K562 (cell line): ENCODE measurements around the gene PRSS50. TPM values are rescaled to one million over a fixed set of nuclear protein-coding genes. Genes with fewer than 3 reads are reported as not detected.
"Not testable (repeated sequence)": the region's sequence is repeated elsewhere in the genome, so short reads cannot be mapped to it uniquely, and the experiment has no call there.

Experiments
- ATAC-seq: fragments of 200-7000 bp; cut with Tn5 transposase; 3 replicates; pipeline ENCODE4 v1.9.1; 2020; ENCODE audit warnings: moderate library complexity
- BruUV-seq: library from RNA; stranded (reverse); fragments of 400-500 nt; replicated peaks from 2 replicates; lab custom pipeline; 2021; lab: Mats Ljungman, UMichigan
- CTCF ChIA-PET: fragments of 300-600 bp; formaldehyde crosslinking; extraction: SDS; loops from one replicate; lab custom pipeline; 2021; ENCODE audit warnings: low intra/inter-chr PET ratio; lab: Yijun Ruan, JAX
- POLR2A ChIA-PET: fragments of 300-600, 350-650 bp; sonication (Branson Sonifier 250); formaldehyde crosslinking; extraction: SDS; loops from one replicate; lab custom pipeline; 2021; ENCODE audit warnings: antibody characterized with exemption, inconsistent platforms; lab: Yijun Ruan, JAX
- DNase-seq, 4 experiments: peaks; one replicate each; pipeline versions ENCODE4 v3.0.0 to v3.0.0-alpha.2; 2011 to 2018; ENCODE audit warnings: low spot score in 3 of 4, mixed read lengths in 3 of 4; ENCODE audit errors: extremely low read depth in 1 of 4
- FAIRE-seq: peaks from 2 replicates; lab custom pipeline; 2011; peaks lifted over from hg19 to GRCh38; lab: Jason Lieb, UNC
- H2AFZ ChIP-seq: 2 replicates; pipeline ENCODE4 v1.6.0; 2011; ENCODE audit warnings: low read depth, low read length, control low read depth, inconsistent platforms
- H3K27ac ChIP-seq: fragments of 200-600 bp; 3 replicates; pipeline ENCODE4 v1.8.0; 2011; ENCODE audit warnings: low read depth, mild to moderate bottlenecking, control low read depth, inconsistent platforms, low read length, moderate library complexity, mixed read lengths; ENCODE audit errors: extremely low read depth
- H3K27me3 ChIP-seq, 2 experiments: fragments of 300-600 bp in 1 of 2; 2 replicates in 1 of 2; 3 replicates in 1 of 2; pipeline versions ENCODE4 v1.6.0 to v1.8.0; 2011; ENCODE audit warnings: inconsistent platforms in 2 of 2, low read length in 2 of 2, mild to moderate bottlenecking in 1 of 2, mixed read lengths in 1 of 2, moderate library complexity in 1 of 2; ENCODE audit not compliant: control insufficient read depth in 2 of 2, insufficient read depth in 2 of 2
- H3K36me3 ChIP-seq: fragments of 300-600 bp; 3 replicates; pipeline ENCODE4 v1.8.0; 2011; ENCODE audit warnings: mild to moderate bottlenecking, low read length, inconsistent platforms; ENCODE audit not compliant: control insufficient read depth, insufficient read depth
- H3K4me1 ChIP-seq, 2 experiments: fragments of 200-600 bp in 1 of 2; replicated peaks in 1 of 2; 2 replicates in 1 of 2; 3 replicates in 1 of 2; pipeline versions ENCODE4 v1.5.1 to v1.8.0; 2011; ENCODE audit warnings: inconsistent platforms in 2 of 2, low read length in 2 of 2, mild to moderate bottlenecking in 1 of 2, mixed read lengths in 1 of 2, moderate library complexity in 1 of 2; ENCODE audit not compliant: control insufficient read depth in 2 of 2, insufficient read depth in 2 of 2
- H3K4me2 ChIP-seq: 2 replicates; pipeline ENCODE4 v1.6.1; 2011; ENCODE audit warnings: low read length, control low read depth, inconsistent platforms, mixed read lengths; ENCODE audit not compliant: insufficient read depth
- H3K4me3 ChIP-seq: fragments of 200-600 bp; sonication (generic), shearing (Covaris generic); 2 replicates; pipeline ENCODE4 v1.5.1; 2016; ENCODE audit warnings: control low read depth, inconsistent platforms
- H3K79me2 ChIP-seq: fragments of 200-600 bp; 3 replicates; pipeline ENCODE4 v1.8.0; 2011; ENCODE audit warnings: low read length, inconsistent platforms; ENCODE audit not compliant: control insufficient read depth, insufficient read depth
- H3K9ac ChIP-seq, 2 experiments: 2 replicates each; pipeline versions ENCODE4 v1.6.0 to v1.6.1; 2011; ENCODE audit warnings: low read depth in 2 of 2, low read length in 2 of 2, control low read depth in 1 of 2, inconsistent platforms in 1 of 2, mild to moderate bottlenecking in 1 of 2, mixed read lengths in 1 of 2; ENCODE audit not compliant: insufficient read depth in 1 of 2
- H3K9me1 ChIP-seq: one replicate; pipeline ENCODE4 v1.6.0; 2011; ENCODE audit warnings: inconsistent platforms, mild to moderate bottlenecking, low read length, moderate library complexity; ENCODE audit not compliant: control insufficient read depth, insufficient read depth
- H3K9me3 ChIP-seq: replicated peaks from 2 replicates; pipeline ENCODE4 v1.5.1; 2011; ENCODE audit warnings: low read depth, low read length, inconsistent platforms; ENCODE audit not compliant: control insufficient read depth, insufficient read depth
- H4K20me1 ChIP-seq: replicated peaks from 2 replicates; pipeline ENCODE4 v1.6.1; 2011; ENCODE audit warnings: low read length, inconsistent platforms, mixed read lengths; ENCODE audit not compliant: control insufficient read depth, insufficient read depth
- BCOR ChIP-seq: fragments of 450-650 bp; IDR thresholded peaks from 2 replicates; pipeline ENCODE4 v1.6.1; 2016
- HNRNPUL1 ChIP-seq: fragments of 200-400 bp; formaldehyde crosslinking; IDR thresholded peaks from 2 replicates; pipeline ENCODE4 v1.6.1; 2017; ENCODE audit warnings: low read length
- SAP30 ChIP-seq: fragments of 200-600 bp; sonication (generic); IDR thresholded peaks from 2 replicates; pipeline ENCODE4 v1.6.1; 2012; ENCODE audit warnings: borderline replicate concordance, low read depth, mild to moderate bottlenecking, moderate library complexity, low read length, control low read depth, inconsistent platforms; ENCODE audit not compliant: insufficient read depth, poor library complexity, severe bottlenecking
- ZNF146 ChIP-seq: IDR thresholded peaks from one replicate; pipeline ENCODE4 v1.6.1; 2018; ENCODE audit warnings: missing compliant biosample characterization; ENCODE audit not compliant: unreplicated experiment
- ZNF408 ChIP-seq: fragments of 250-450 bp; sonication (Bioruptor Pico); IDR thresholded peaks from 2 replicates; pipeline ENCODE4 v1.4.0; 2020; ENCODE audit warnings: low read depth, mild to moderate bottlenecking, moderate library complexity
- ZNF57 ChIP-seq: fragments of 450-650 bp; formaldehyde crosslinking; IDR thresholded peaks from 2 replicates; pipeline ENCODE4 v1.4.0; 2020; ENCODE audit warnings: mild to moderate bottlenecking, moderate library complexity
- WGBS: fragments of 100-300 bp; shearing (Covaris generic); methylation state at CpG from one replicate; pipeline ENCODE4 v1.1.6; 2016; ENCODE audit warnings: low coverage, mixed read lengths; ENCODE audit not compliant: insufficient coverage; ENCODE audit errors: missing lambda C conversion rate; 5-methylcytosine and 5-hydroxymethylcytosine counted together
- in situ Hi-C: fragments of 300-500 bp; cut with MboI; formaldehyde crosslinking; loops from 4 replicates; pipeline ENCODE4 v1.15.0; 2018; ENCODE audit warnings: inconsistent platforms, mixed read lengths
- intact Hi-C: fragments of 100-400 bp; cut with micrococcal nuclease; formaldehyde crosslinking; loops from 2 replicates; pipeline ENCODE4 v1.14.2; 2022
- polyA plus RNA-seq, 8 experiments: library from polyadenylated mRNA; depleted of rRNA in 4 of 8; stranded (reverse) in 5 of 8; unstranded in 3 of 8; fragments of >200 nt; fragmentation: Nextera tagmentation in 2 of 8; fragmentation: Illumina TruSeq in 1 of 8; extraction: Ambion mirVana in 2 of 8; extraction: Trizol in 1 of 8; gene quantifications; 2 replicates each; pipeline versions ENCODE4 v1.2.1 to v1.2.3, GENCODE V29; 2011 to 2014; ENCODE audit warnings: inconsistent platforms in 1 of 8, missing spikeins in 1 of 8
- total RNA-seq, 7 experiments: library from RNA; depleted of rRNA in 6 of 7; stranded (reverse); fragments of >200 nt in 6 of 7; fragmentation: Illumina TruSeq in 2 of 7; extraction: Trizol in 2 of 7; gene quantifications; 2 replicates each; pipeline versions ENCODE4 v1.2.1 to v1.2.3, GENCODE V29; 2011 to 2021; ENCODE audit warnings: low replicate concordance in 1 of 7

PRSS50 gene
- total and polyA plus RNA-seq, 9 of the 15 experiments (the other 6 are each of a cell fraction or from before 2014, with no cell fraction given) = 0.01 TPM; not detected in 8

DNA sequence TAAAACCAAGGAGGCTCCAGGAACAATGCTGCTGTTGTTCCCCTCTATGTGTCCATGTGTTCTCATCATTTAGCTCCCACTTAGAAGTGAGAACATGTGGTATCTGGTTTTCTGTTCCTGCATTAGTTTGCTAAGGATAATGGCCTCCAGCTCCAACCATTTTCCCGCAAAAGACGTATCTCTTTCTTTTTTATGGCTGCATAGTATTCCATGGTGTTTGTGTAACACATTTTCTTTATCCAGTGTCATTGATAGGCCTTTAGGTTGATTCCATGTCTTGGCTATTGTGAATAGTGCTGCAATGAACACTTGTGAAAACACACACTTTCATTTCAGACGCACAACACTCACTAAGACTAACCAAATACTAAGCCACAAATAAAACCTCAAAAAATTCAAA lies 21.9 kb upstream of the PRSS50 start:
- BruUV-seq, H3K4me2 ChIP-seq, ATAC-seq, DNase-seq, H3K4me3 ChIP-seq, H3K36me3 ChIP-seq, intact Hi-C loops, H3K9ac ChIP-seq, H3K27ac ChIP-seq, CTCF ChIA-PET: not testable (repeated sequence)
- 0% methylated on average over 3 of the region's 3 CpGs for whole genome bisulfite sequencing
- TF ChIP-seq BCOR (0 out of 2 replicates have a peak, but pooled peaks have one; percentile 30), ZNF146 (CRISPR knock-in tag) (peak; percentile 89)
- TF ChIP-seq, all 486 proteins: peak for 2; not testable (repeated sequence) for 484
- H4K20me1 ChIP-seq, H3K4me1 ChIP-seq, H3K9me1 ChIP-seq, H3K9me3 ChIP-seq, in situ Hi-C loops, H3K79me2 ChIP-seq, H2AFZ ChIP-seq, FAIRE-seq: not testable (repeated sequence)
- POLR2A ChIA-PET = interaction anchor here (0.6 kb wide), 1 partner anchor 11 kb away, joined by 3 read pairs; no protein-coding TSS in a partner anchor
- peaks cover 9 to 55% of the 10 kb centered on the region in 2 experiments for H3K27me3 ChIP-seq

DNA sequence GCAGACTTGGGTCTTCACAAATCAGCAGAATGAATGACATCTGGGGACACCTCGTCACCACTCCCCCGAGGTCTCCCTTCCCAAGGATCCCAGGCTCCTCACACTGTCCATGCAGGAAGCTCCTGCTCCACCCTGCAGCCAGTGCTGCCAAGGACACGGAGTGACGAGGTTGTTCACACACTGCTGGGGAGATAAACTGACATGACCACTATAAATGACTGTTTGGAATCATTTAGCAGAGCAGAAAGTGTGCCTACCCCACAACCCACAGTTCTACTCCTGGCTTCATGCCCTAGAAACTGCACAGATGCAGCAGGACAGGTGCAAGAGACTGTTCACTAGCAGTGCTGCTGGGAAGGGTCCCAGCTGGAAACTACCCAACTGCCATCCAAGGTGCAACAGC lies 19.7 kb upstream of the PRSS50 start:
- FAIRE-seq = no peak
- H3K9me1 ChIP-seq = no peaks in the 10 kb centered on the region
- H4K20me1 ChIP-seq = peaks cover 6% of the 10 kb centered on the region; the same call in 1 of the 2 replicates
- no peak overlapping the region for H2AFZ ChIP-seq
- ChIA-PET CTCF (no interaction called here), POLR2A (interaction anchor here (0.6 to 1.4 kb wide), 3 partner anchors 9 to 288 kb away, joined by 3 to 6 read pairs (median 5); no protein-coding TSS in a partner anchor)
- no peak overlapping the region for H3K9ac ChIP-seq
- H3K4me3 ChIP-seq = no peak overlapping the region
- no peaks in the 10 kb centered on the region for H3K9me3 ChIP-seq
- DNase-seq = no peak
- no peaks in the 10 kb centered on the region for H3K79me2 ChIP-seq
- H3K4me1 ChIP-seq = no peaks in the 10 kb centered on the region
- intact Hi-C loops = no loop called here
- H3K4me2 ChIP-seq = no peak overlapping the region
- in situ Hi-C loops = no loop called here
- BruUV-seq = no TSS peak
- 1% methylated on average over 4 of the region's 4 CpGs for WGBS
- no peaks in the 10 kb centered on the region for H3K36me3 ChIP-seq
- H3K27me3 ChIP-seq = peaks cover 8 to 48% of the 10 kb centered on the region in 2 experiments
- H3K27ac ChIP-seq = no peak overlapping the region
- TF ChIP-seq SAP30 (no peak), HNRNPUL1 (no peak), ZNF57 (CRISPR knock-in tag) (no peak), ZNF408 (CRISPR knock-in tag) (no peak)
- ATAC-seq = no peak
